WTC11 (cell line): ENCODE measurements around the gene TRAPPC14. TPM values are rescaled to one million over a fixed set of nuclear protein-coding genes. Genes with fewer than 3 reads are reported as not detected.

Experiments used
- ATAC-seq: fragments of 200-7000 bp; cut with Tn5 transposase; 2 replicates; pipeline ENCODE4 v1.10.0; 2021; ENCODE audit warnings: mild to moderate bottlenecking, moderate library complexity
- CTCF ChIA-PET: fragments of 300-600 bp; sonication (Branson Sonifier 250); formaldehyde crosslinking; loops from one replicate; lab custom pipeline; 2021; ENCODE audit warnings: antibody characterized with exemption; lab: Charles Lee
- POLR2A ChIA-PET: fragments of 350-600 bp; sonication (Branson Sonifier 250); formaldehyde crosslinking; loops from one replicate; lab custom pipeline; 2021; ENCODE audit warnings: antibody characterized with exemption; lab: Charles Lee
- DNase-seq: peaks from one replicate; pipeline ENCODE4 v3.0.0; 2021; ENCODE audit warnings: low spot score
- H3K27ac Mint-ChIP-seq: 2 replicates; pipeline ENCODE4 v1.8.0; 2021; ENCODE audit warnings: mixed read lengths
- H3K27me3 Mint-ChIP-seq: 2 replicates; pipeline ENCODE4 v1.8.0; 2021; ENCODE audit warnings: low read depth, mild to moderate bottlenecking, moderate library complexity, mixed read lengths
- H3K36me3 Mint-ChIP-seq: 2 replicates; pipeline ENCODE4 v1.8.0; 2021; ENCODE audit warnings: mixed read lengths
- H3K4me1 Mint-ChIP-seq: 2 replicates; pipeline ENCODE4 v1.8.0; 2022; ENCODE audit warnings: mixed read lengths
- H3K4me3 Mint-ChIP-seq: 2 replicates; pipeline ENCODE4 v1.8.0; 2021; ENCODE audit warnings: mild to moderate bottlenecking, moderate library complexity, mixed read lengths
- H3K9me3 Mint-ChIP-seq: 2 replicates; pipeline ENCODE4 v1.8.0; 2021; ENCODE audit warnings: mixed read lengths
- AFF4 ChIP-seq: sonication (generic); formaldehyde crosslinking; IDR thresholded peaks from 2 replicates; pipeline ENCODE4 v1.8.1; 2023; ENCODE audit warnings: mild to moderate bottlenecking, missing genetic modification reagents, borderline replicate concordance
- ATF6 ChIP-seq: sonication (generic); formaldehyde crosslinking; IDR thresholded peaks from 2 replicates; pipeline ENCODE4 v1.8.1; 2023; ENCODE audit warnings: mild to moderate bottlenecking, missing genetic modification reagents
- CREB1 ChIP-seq: sonication (generic); formaldehyde crosslinking; IDR thresholded peaks from 2 replicates; pipeline ENCODE4 v1.8.0; 2023; ENCODE audit warnings: mild to moderate bottlenecking, missing genetic modification reagents
- E2F1 ChIP-seq: sonication (generic); formaldehyde crosslinking; IDR thresholded peaks from 2 replicates; pipeline ENCODE4 v1.8.0; 2022; ENCODE audit warnings: mild to moderate bottlenecking, missing genetic modification reagents
- GTF2I ChIP-seq: fragments of 250-450 bp; sonication (Bioruptor Pico); conservative IDR thresholded peaks from 2 replicates; pipeline ENCODE4 v1.4.0; 2021; ENCODE audit warnings: mild to moderate bottlenecking
- HMGA2 ChIP-seq: fragments of 250-450 bp; sonication (Bioruptor Pico); IDR thresholded peaks from 2 replicates; pipeline ENCODE4 v1.4.0; 2021; ENCODE audit warnings: mild to moderate bottlenecking, moderate library complexity
- IRF1 ChIP-seq: sonication (generic); formaldehyde crosslinking; IDR thresholded peaks from 2 replicates; pipeline ENCODE4 v1.8.0; 2023; ENCODE audit warnings: missing genetic modification reagents
- IRF2 ChIP-seq: sonication (generic); formaldehyde crosslinking; IDR thresholded peaks from 2 replicates; pipeline ENCODE4 v1.8.0; 2022; ENCODE audit warnings: low read depth, missing genetic modification reagents, borderline replicate concordance
- JAZF1 ChIP-seq: fragments of 250-450 bp; sonication (Bioruptor Pico); IDR thresholded peaks from 2 replicates; pipeline ENCODE4 v1.9.0; 2021; ENCODE audit warnings: moderate library complexity, mild to moderate bottlenecking, inconsistent platforms
- MAX ChIP-seq: sonication (generic); formaldehyde crosslinking; IDR thresholded peaks from 2 replicates; pipeline ENCODE4 v1.8.0; 2022; ENCODE audit warnings: mild to moderate bottlenecking, missing genetic modification reagents
- OVOL2 ChIP-seq: fragments of 250-450 bp; sonication (Bioruptor Pico); IDR thresholded peaks from 2 replicates; pipeline ENCODE4 v1.9.0; 2021; ENCODE audit warnings: mild to moderate bottlenecking, borderline replicate concordance
- PREB ChIP-seq: sonication (generic); formaldehyde crosslinking; IDR thresholded peaks from 2 replicates; pipeline ENCODE4 v1.8.1; 2022; ENCODE audit warnings: mild to moderate bottlenecking, missing genetic modification reagents, moderate library complexity, borderline replicate concordance
- PRRX2 ChIP-seq: fragments of 250-450 bp; sonication (Bioruptor Pico); IDR thresholded peaks from 2 replicates; pipeline ENCODE4 v1.8.0; 2021; ENCODE audit warnings: mild to moderate bottlenecking
- SMAD3 ChIP-seq: sonication (generic); formaldehyde crosslinking; IDR thresholded peaks from 2 replicates; pipeline ENCODE4 v1.8.0; 2022; ENCODE audit warnings: missing genetic modification reagents, mild to moderate bottlenecking, borderline replicate concordance
- SMAD4 ChIP-seq: sonication (generic); formaldehyde crosslinking; IDR thresholded peaks from 2 replicates; pipeline ENCODE4 v1.8.0; 2022; ENCODE audit warnings: mild to moderate bottlenecking, missing genetic modification reagents
- ZNF138 ChIP-seq: sonication (generic); formaldehyde crosslinking; conservative IDR thresholded peaks from 2 replicates; pipeline ENCODE4 v1.8.1; 2022; ENCODE audit warnings: mild to moderate bottlenecking, moderate library complexity, missing genetic modification reagents
- ZNF219 ChIP-seq: sonication (generic); formaldehyde crosslinking; IDR thresholded peaks from 2 replicates; pipeline ENCODE4 v1.8.0; 2023; ENCODE audit warnings: missing genetic modification reagents, mild to moderate bottlenecking, borderline replicate concordance
- ZNF232 ChIP-seq: sonication (generic); formaldehyde crosslinking; IDR thresholded peaks from 2 replicates; pipeline ENCODE4 v1.8.0; 2022; ENCODE audit warnings: mild to moderate bottlenecking, missing genetic modification reagents
- ZNF317 ChIP-seq: sonication (generic); formaldehyde crosslinking; IDR thresholded peaks from 2 replicates; pipeline ENCODE4 v1.8.1; 2023; ENCODE audit warnings: low read depth, mild to moderate bottlenecking, moderate library complexity, missing genetic modification reagents, borderline replicate concordance
- ZNF671 ChIP-seq: fragments of 250-450 bp; sonication (Bioruptor Pico); IDR thresholded peaks from 2 replicates; pipeline ENCODE4 v1.8.0; 2021; ENCODE audit warnings: mild to moderate bottlenecking
- total RNA-seq: library from RNA; stranded (reverse); gene quantifications from 3 replicates; pipeline ENCODE4 v1.2.3, GENCODE V29; 2021

The TRAPPC14 gene
- total RNA-seq, 1 experiment from 2014 or later, result 28.0 TPM

GRCh38 chr7:100157334-100158228 is 942 bp downstream of the TRAPPC14 start (continued):
- TF ChIP-seq AFF4 (CRISPR knock-in tag) (no peak), CREB1 (no peak), PRRX2 (CRISPR knock-in tag) (no peak), ZNF219 (CRISPR knock-in tag) (no peak)

- ChIA-PET CTCF (interaction anchor here (1.4 to 1.8 kb wide), 4 partner anchors 8 to 26 kb away, joined by 3 to 6 read pairs (median 6); partner anchors contain the start of genes GAL3ST4 and LAMTOR4), POLR2A (interaction anchor here (0.5 to 0.6 kb wide), 2 partner anchors 8 to 765 kb away, joined by 3 read pairs; partner anchors contain the start of gene LAMTOR4)
- Mint-ChIP-seq H3K4me3 (peak overlapping the region; percentile 75), H3K36me3 (peaks cover 24% of the 10 kb centered on the region), H3K27me3 (no peaks in the 10 kb centered on the region), H3K4me1 (peaks cover 35% of the 10 kb centered on the region), H3K27ac (no peak overlapping the region; the same call in 1 of the 2 replicates), H3K9me3 (no peaks in the 10 kb centered on the region)
- ATAC-seq, result no peak
- no peak for DNase-seq
- no peak for TF ChIP-seq SMAD3 (CRISPR knock-in tag)
- TF ChIP-seq ZNF232, result no peak
- no peak for TF ChIP-seq MAX (CRISPR knock-in tag)
- no peak for TF ChIP-seq JAZF1 (CRISPR knock-in tag)
- TF ChIP-seq PREB (CRISPR knock-in tag), result no peak
- no peak for TF ChIP-seq ZNF671
- no peak for TF ChIP-seq HMGA2 (CRISPR knock-in tag)
- no peak for TF ChIP-seq GTF2I (CRISPR knock-in tag)
- no peak for TF ChIP-seq PRRX2 (CRISPR knock-in tag)
- TF ChIP-seq OVOL2, result no peak
- no peak for TF ChIP-seq IRF1 (CRISPR knock-in tag)
- no peak for TF ChIP-seq AFF4 (CRISPR knock-in tag)
- no peak for TF ChIP-seq ZNF317
- TF ChIP-seq E2F1 (CRISPR knock-in tag), result no peak
- no peak for TF ChIP-seq SMAD4 (CRISPR knock-in tag)
- no peak for TF ChIP-seq ZNF138
- no peak for TF ChIP-seq CREB1
- no peak for TF ChIP-seq IRF2 (CRISPR knock-in tag)
- no peak for TF ChIP-seq ATF6 (CRISPR knock-in tag)
Observed at GRCh38 chr7:100157069-100157333, 1.5 kb downstream of the TRAPPC14 start.
